Measurements from ENCODE around the gene DIP2A. TPM values are rescaled to one million over a fixed set of nuclear protein-coding genes. Genes with fewer than 3 reads are reported as not detected.

Gene DIP2A
- total RNA-seq, 1 donor from 2014 or later, result 25.9 TPM

DNA sequence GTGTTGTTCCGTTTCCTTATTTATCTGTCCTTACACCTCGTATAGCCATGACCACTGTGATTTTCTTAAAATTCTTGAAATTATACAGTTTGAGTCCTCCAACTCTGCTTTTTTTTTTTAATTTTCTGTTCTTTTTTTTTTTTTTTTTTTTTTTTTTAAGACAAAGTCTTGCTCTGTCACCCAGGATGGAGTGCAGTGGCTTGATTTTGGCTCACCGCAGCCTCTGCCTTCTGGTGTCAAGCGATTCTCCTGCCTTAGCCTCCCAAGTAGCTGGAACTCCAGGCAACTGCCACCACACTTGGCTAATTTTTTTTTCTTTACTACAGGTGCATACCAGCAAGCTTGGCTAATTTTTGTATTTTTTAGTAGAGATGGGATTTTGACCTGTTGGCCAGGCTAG lies 48.9 kb downstream of the DIP2A start:
- Histone ChIP-seq H3K36me3 (peaks cover 71% of the 10 kb centered on the region), H3K27ac (replicated peaks) (no peak overlapping the region), H3K4me3 (no peak overlapping the region), H3K9me3 (replicated peaks) (no peaks in the 10 kb centered on the region), H3K27me3 (ENCODE audit: low read depth) (no peaks in the 10 kb centered on the region), H3K4me1 (no peaks in the 10 kb centered on the region)
- intact Hi-C loops (cut with micrococcal nuclease), result no loop called here
- no peak for TF ChIP-seq CTCF (IDR thresholded peaks at IDR 0.05; ENCODE audit: borderline replicate concordance)
- no peak for DNase-seq

GRCh38 chr21:46509741-46510502 lies 51.2 kb downstream of the DIP2A start:
- Histone ChIP-seq H3K4me1 (peaks cover 5% of the 10 kb centered on the region), H3K4me3 (no peak overlapping the region), H3K27ac (replicated peaks) (no peak overlapping the region), H3K36me3 (peaks cover 67% of the 10 kb centered on the region), H3K9me3 (replicated peaks) (no peaks in the 10 kb centered on the region), H3K27me3 (ENCODE audit: low read depth) (no peaks in the 10 kb centered on the region)
- no peak for TF ChIP-seq CTCF (IDR thresholded peaks at IDR 0.05; ENCODE audit: borderline replicate concordance)
- intact Hi-C loops (cut with micrococcal nuclease), result no loop called here
- no peak for DNase-seq

GRCh38 chr21:46515109-46515508 lies 56.4 kb downstream of the DIP2A start:
- Histone ChIP-seq H3K9me3 (replicated peaks) (peaks cover 5% of the 10 kb centered on the region), H3K36me3 (peaks cover 48% of the 10 kb centered on the region), H3K27ac (replicated peaks) (no peak overlapping the region), H3K27me3 (ENCODE audit: low read depth) (no peaks in the 10 kb centered on the region), H3K4me3 (no peak overlapping the region), H3K4me1 (peaks cover 34% of the 10 kb centered on the region)
- intact Hi-C loops (cut with micrococcal nuclease), result no loop called here
- peak; percentile 52 for DNase-seq
- TF ChIP-seq CTCF (IDR thresholded peaks at IDR 0.05; ENCODE audit: borderline replicate concordance), result no peak

- H3K27ac ChIP-seq (replicated peaks), result no peak overlapping the region
- H3K4me3 ChIP-seq, result no peak overlapping the region
- peaks cover 39% of the 10 kb centered on the region for H3K36me3 ChIP-seq
- no peak for DNase-seq
- intact Hi-C loops (cut with micrococcal nuclease), result no loop called here
- no peak for TF ChIP-seq CTCF (IDR thresholded peaks at IDR 0.05; ENCODE audit: borderline replicate concordance)
- no peaks in the 10 kb centered on the region for H3K27me3 ChIP-seq (ENCODE audit: low read depth)
- peaks cover 5% of the 10 kb centered on the region for H3K9me3 ChIP-seq (replicated peaks)
- peaks cover 34% of the 10 kb centered on the region for H3K4me1 ChIP-seq
These were observed 57.4 kb downstream of the DIP2A start for GRCh38 chr21:46516068-46516467.

GRCh38 chr21:46517361-46517760 lies 58.7 kb downstream of the DIP2A start:
- H3K4me1 ChIP-seq, result peaks cover 34% of the 10 kb centered on the region
- H3K9me3 ChIP-seq (replicated peaks), result peaks cover 5% of the 10 kb centered on the region
- no peaks in the 10 kb centered on the region for H3K27me3 ChIP-seq (ENCODE audit: low read depth)
- DNase-seq, result peak; percentile 49
- no peak overlapping the region for H3K4me3 ChIP-seq
- H3K36me3 ChIP-seq, result peaks cover 26% of the 10 kb centered on the region
- TF ChIP-seq CTCF (IDR thresholded peaks at IDR 0.05; ENCODE audit: borderline replicate concordance), result no peak
- H3K27ac ChIP-seq (replicated peaks), result no peak overlapping the region
- intact Hi-C loops (cut with micrococcal nuclease), result no loop called here
